CD4-positive, alpha-beta T cell treated with Interleukin-1 beta for 1 hour (primary cell): Measurements from ENCODE around the gene FCGR3B.
"Not testable (repeated sequence)": the region's sequence is repeated elsewhere in the genome, so short reads cannot be mapped to it uniquely, and the experiment has no call there.

Experiments used
- DNase-seq, 2 donors: peaks; one replicate each; pipeline ENCODE4 v3.0.0-alpha.2; 2020 to 2022

Gene FCGR3B

DNA sequence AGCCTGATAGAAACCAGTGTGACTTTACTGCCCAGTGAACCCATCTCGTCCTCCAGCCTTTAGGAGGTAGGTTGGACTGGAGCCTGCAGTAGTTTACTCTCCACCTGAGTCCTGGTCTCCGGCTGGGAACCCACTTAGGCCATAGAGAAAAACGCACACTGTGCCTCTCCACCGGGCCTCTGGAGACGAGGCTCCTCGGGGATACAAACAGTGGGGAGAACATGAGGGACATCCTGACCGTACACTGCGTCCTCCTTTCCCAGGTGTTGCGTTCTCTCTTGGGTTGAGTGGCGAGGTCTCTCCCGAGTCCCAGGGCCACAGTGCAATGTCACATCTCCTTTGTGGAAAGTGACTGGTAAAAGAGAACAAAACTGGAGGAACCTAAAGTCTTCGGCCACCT lies 26.0 kb downstream of the FCGR3B start:
- not testable (repeated sequence) for DNase-seq

DNA sequence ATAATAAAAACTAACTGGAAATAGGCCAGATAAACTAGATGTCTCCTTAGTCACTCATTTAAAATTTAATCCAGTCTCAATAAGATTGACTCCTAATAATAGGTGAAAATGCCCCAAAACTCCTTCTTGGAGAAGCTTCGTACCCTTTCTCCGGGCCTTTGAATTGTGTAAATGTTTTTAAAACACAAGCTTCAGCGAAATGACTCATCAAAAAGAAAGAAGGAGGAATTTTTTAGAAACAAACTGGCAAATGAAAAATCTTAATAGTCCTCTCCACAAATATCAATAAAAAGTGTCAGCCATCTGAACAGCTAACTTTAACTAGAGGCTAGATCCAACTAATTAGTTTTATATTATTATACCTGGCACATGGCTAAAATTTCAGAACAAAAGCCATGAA lies 33.9 kb downstream of the FCGR3B start:
- DNase-seq: not testable (repeated sequence)

DNA sequence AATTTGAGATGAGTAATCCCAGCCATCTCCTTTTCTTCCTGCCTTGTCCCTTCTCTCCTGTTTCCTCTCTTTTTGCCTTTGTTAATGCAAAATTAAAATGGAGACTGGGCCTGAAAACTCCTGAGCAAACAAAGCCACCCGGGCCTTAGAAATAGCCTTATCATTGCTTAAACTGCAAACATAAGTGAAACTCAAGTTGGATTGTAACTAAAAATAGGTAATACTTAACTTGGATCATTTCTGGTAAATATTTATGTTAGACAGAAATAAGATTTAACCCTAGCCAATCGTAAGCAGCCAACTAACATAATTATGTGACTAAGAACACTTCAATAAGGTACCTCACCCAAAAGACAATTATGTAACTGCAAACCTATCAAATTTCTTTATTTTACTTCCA lies 35.4 kb downstream of the FCGR3B start:
- DNase-seq: not testable (repeated sequence)

DNA sequence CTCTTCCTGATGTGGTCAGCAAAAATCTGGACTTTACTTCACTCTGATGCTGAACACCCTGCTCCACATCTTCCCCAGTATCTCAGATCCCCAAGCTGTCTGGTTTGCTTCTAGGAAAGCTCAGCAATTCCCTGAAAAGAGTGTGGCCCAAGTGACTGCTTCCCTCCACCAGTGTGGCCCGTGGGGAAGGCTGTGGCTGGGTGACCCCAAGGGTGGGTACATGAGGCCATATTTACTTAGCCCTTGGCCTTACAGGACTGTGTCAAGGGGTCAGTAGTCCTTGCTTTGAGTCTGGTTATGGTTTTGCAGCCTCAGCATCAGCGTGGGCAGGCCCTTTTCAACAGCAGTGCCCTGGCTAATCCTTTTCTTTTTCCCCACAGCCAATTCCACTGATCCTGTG lies 35.8 kb downstream of the FCGR3B start:
- not testable (repeated sequence) for DNase-seq

DNA sequence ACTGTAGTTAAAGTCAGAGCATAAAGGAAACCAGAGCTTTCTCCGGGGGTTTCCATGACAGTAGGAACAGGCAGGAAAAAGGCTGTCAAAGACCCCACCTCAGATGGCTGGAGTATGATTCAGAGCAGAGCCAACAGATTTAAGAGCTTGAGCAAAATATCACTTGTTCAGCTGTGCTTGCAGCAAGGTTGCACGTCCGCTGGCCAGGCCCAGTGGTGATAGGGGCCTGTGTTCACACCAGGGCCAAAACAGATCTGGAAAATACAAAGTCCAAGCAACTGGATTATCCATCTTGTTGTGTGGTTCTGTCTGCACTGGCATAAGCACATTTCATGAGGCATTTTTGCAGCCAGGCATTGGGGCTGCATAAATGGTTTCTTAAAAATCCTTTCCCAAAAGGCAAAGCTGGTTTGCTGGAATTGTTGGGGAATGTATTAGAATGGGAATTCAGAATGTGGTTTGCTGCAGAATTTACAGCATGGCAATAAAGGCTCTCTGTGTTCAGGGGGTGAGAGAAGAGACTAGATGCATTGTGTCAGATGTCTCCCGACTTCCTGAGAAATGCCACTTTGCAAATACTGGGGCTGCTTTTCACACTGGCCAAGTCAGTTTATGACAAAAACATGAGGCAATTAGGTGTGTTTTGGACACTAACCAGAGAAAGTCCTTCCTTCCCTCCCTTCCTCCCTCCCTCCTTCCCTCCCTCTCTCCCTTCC lies 36.5 kb downstream of the FCGR3B start:
- not testable (repeated sequence) for DNase-seq

DNA sequence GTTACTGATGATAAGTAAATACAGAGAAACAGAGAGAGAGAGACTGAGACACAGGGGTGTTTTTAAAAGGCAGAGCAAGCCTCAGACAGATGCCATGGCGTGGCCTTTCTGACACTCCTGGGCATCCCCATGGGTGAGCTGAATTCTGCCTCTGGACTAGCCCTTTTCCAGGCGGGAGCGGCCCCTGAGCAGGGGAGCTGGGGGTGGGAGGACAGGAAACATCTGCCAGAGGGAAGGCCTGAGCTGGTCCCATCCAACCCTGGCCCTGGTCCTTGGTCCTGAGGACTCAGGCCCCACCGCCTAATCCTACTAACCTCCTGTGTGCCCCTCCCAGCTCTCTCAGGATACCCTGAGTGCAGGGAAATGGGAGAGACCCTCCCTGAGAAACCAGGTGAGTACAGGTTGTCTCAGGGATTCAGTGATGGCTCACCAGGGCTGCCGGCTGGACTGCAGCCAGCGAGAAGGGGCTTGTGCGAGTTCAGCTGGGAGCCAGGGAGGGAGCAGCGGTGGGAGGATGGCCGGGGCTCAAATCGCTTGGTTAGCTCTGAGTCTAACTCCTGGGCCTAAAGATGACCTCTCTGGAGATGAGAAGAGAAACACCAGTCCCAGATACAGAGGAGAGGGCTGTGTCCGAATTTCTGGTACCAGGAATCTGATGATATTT lies 37.8 kb downstream of the FCGR3B start:
- not testable (repeated sequence) for DNase-seq

DNA sequence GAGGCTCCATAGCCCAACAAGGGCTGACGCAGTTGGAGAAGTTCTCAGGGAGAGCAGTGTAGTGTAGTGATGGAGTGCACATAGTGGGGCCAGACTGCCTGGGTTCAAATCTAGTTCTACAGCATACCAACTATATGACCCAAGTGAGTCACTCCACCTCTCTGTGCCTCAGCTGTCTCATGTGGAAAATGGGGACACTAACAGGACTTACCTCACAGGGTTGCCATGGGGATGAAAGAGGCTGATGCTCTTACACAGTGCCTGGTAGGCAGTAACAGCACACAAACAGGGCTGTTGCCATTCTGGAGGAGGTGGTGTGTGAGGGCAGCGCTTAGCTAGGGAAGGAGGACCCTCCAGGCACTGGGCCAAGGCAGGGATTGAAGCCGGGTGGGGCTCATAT lies 38.4 kb downstream of the FCGR3B start:
- DNase-seq: not testable (repeated sequence)

DNA sequence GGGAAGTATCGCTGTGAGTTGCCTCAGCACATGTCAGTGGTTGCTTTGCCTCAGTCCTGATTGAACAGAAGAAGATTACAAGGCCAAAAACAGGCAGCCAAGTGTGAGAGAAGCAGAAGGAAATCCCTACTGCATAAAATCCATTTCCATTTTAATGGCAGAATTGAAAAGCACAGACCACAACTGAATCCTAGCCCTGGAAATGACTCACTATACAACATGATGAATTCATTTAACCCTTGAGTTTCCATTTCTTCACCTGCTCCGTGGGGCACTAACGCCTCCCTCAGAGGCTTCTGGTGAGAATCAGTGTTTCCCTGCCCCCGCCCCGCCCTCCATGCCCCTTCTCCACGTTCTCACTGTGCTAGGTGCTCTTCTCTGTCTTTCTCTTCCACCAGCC lies 41.1 kb downstream of the FCGR3B start:
- not testable (repeated sequence) for DNase-seq

DNA sequence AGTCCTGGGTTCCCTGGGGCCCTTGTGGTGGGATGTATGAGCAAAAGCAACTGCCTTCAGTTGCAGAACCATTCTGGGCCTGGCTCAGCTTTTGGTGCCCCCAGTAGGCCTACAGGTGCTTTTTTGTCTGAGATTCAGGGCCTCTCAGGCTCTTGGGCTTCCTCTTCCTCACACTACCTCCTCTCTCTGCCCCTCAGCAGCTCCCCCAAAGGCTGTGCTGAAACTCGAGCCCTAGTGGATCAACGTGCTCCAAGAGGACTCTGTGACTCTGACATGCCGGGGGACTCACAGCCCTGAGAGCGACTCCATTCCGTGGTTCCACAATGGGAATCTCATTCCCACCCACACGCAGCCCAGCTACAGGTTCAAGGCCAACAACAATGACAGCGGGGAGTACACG lies 41.6 kb downstream of the FCGR3B start:
- DNase-seq: not testable (repeated sequence)

DNA sequence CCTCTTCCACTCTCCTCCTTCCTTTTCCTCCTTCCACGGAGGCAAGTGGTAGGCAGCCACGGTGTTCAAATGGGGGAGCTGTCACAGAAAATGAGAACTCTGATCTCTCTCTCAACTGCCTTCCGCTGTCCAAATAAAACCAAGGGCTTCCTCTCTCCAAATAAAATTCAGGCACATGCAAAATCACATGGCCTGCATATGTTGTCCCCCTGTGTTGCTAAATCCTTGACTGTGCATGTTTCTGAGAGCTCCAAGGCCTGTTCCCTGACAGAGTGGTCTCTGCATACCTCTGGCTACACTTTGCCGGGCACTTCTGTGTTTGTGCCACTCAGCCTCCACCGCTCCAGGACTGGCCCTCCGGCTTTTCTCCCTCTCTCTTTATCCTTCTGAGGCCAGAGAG lies 42.4 kb downstream of the FCGR3B start:
- not testable (repeated sequence) for DNase-seq

DNA sequence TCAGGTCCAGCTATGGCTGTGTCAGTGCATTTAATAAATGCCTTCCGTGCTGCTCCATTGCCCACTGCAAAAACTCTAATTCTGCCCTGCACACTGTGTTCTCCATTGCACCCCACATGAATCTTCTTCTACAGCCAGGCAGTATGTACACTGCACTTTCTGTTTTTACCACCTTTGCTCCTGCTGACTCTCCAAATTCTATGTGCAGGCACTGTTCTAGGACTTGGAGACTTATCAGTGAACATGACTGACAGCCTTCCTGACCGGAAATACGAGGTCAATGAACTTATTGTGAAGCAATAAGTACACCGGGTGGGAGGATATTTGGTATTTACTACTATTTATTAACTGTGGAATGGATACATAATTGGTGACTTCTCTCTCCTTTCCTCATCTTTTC lies 48.1 kb downstream of the FCGR3B start:
- DNase-seq: not testable (repeated sequence)

DNA sequence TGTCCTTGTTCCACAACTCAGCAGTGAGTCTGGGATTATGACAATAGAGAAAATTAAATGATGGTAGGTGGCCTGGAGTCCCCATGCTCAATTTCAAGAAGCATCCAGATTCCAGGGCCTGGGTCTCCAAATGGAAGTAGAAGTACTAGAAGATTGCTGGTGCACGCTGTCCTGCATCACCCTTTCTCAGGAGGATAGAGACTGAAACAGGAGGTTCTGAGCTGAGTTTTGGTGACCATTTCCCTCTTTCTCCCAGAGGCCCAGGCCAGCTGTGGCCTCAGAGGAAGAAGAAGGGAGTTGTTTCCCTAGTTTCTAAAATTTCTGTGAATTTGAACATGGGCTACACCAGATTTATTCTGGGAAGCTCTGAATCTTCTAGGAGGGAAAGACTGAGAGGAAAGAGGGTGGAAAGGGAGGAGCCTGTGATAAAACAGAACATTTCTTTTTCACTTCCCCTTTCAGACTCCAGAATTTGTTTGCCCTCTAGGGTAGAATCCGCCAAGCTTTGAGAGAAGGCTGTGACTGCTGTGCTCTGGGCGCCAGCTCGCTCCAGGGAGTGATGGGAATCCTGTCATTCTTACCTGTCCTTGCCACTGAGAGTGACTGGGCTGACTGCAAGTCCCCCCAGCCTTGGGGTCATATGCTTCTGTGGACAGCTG lies 50.0 kb downstream of the FCGR3B start:
- DNase-seq: not testable (repeated sequence)

DNA sequence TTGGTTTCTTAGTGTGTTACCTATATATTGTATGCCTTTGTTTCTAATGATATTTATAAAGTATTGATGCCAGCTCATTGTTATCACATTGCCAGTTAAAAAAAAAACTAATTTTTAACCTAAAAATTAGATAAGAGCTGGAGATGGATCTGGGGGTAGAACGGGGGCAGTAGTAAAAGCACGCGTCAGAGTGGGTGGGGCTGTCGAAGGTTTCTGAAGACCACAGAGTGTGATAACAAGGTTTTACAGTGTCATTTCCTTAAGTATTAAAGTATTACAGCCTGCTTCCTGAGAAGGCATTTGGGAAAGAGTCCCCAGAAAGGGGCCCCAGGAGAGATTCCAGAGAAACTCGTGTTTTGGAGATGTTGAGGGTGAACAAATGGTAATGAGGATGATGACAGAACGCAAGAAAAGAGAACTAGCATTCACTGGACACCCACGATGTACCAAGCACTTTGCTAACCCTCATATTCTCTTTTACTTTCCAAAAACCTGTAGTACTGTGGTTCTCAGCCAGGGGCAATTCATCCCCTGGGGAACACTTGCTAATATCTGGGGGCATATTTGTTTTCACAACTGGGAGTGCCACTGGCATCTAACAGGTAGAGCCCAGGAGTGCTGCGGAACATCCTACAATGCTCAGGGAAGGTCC lies 51.0 kb downstream of the FCGR3B start:
- not testable (repeated sequence) for DNase-seq

DNA sequence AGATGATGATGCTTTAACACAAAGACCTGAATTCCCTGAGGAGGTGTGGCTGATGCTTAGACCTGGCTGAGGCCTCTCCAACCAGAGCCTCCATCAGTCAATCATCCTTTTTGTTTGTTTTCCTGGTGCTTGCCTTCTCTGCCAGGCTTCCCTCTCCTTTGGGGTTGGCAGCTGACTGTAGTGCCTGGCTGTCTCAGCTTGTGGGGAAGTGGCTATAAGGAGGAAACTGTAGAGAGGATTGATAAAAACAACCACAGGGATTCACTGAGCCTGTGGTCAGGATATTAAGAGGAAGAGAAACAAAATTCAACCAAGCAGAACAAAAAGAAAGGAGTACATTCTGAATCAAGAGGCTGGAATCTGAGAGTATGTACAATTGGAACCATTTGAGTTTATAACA lies 54.3 kb downstream of the FCGR3B start:
- DNase-seq: not testable (repeated sequence)
